Activated naive CD8-positive, alpha-beta T cell treated with anti-CD3 and anti-CD28 coated beads, Interleukin-2, amount 10 ng/mL, durations not matched to agents 7 days and 5 days (primary cell): ENCODE results near the gene JADE2. TPM values are rescaled to one million over a fixed set of nuclear protein-coding genes. Genes with fewer than 3 reads are reported as not detected.

Source experiments
- ATAC-seq: fragments of 150-1000 bp; cut with Tn5 transposase; one replicate; pipeline ENCODE4 v1.10.0; 2021; ENCODE audit warnings: low read depth, moderate library complexity
- POLR2A ChIA-PET: fragments of 350-600 bp; sonication (Branson Sonifier 250); formaldehyde crosslinking; loops from one replicate; lab custom pipeline; 2021; ENCODE audit warnings: antibody characterized with exemption; lab: Charles Lee
- DNase-seq: peaks from one replicate; pipeline ENCODE4 v3.0.0; 2021
- H3K27ac Mint-ChIP-seq: one replicate; pipeline ENCODE4 v1.8.0; 2022; ENCODE audit warnings: mild to moderate bottlenecking, mixed read lengths
- H3K27me3 Mint-ChIP-seq: one replicate; pipeline ENCODE4 v1.8.0; 2022; ENCODE audit warnings: mild to moderate bottlenecking, moderate library complexity, mixed read lengths
- H3K36me3 Mint-ChIP-seq: one replicate; pipeline ENCODE4 v1.8.0; 2021; ENCODE audit warnings: mild to moderate bottlenecking, mixed read lengths
- H3K4me1 Mint-ChIP-seq: one replicate; pipeline ENCODE4 v1.8.0; 2021; ENCODE audit warnings: mixed read lengths
- H3K4me3 Mint-ChIP-seq: one replicate; pipeline ENCODE4 v1.8.0; 2022; ENCODE audit warnings: mild to moderate bottlenecking, moderate library complexity, mixed read lengths
- H3K9me3 Mint-ChIP-seq: one replicate; pipeline ENCODE4 v1.8.0; 2021; ENCODE audit warnings: mixed read lengths
- total RNA-seq, 2 experiments: library from RNA; stranded (reverse); gene quantifications; one replicate each; pipeline ENCODE4 v1.2.3, GENCODE V29; 2021

JADE2 gene
- total RNA-seq, 2 experiments from 2014 or later: 142 to 161 TPM

- no peaks in the 10 kb centered on the region for H3K9me3 Mint-ChIP-seq
- peak overlapping the region; percentile 52 for H3K27ac Mint-ChIP-seq
- no peak for ATAC-seq
- no peaks in the 10 kb centered on the region for H3K27me3 Mint-ChIP-seq
- H3K4me3 Mint-ChIP-seq: no peak overlapping the region
- H3K4me1 Mint-ChIP-seq: peaks cover 18% of the 10 kb centered on the region
- POLR2A ChIA-PET: interaction anchor here (0.7 kb wide), 1 partner anchor 65 kb away, joined by 3 read pairs; no protein-coding TSS in a partner anchor
- H3K36me3 Mint-ChIP-seq: peaks cover 33% of the 10 kb centered on the region
- no peak for DNase-seq
Observed at GRCh38 chr5:134610725-134611124, 85.3 kb downstream of the JADE2 start.

GRCh38 chr5:134611515-134611914 is 86.0 kb downstream of the JADE2 start:
- POLR2A ChIA-PET: no interaction called here
- H3K4me1 Mint-ChIP-seq: peaks cover 17% of the 10 kb centered on the region

GRCh38 chr5:134614450-134615085 is 89.1 kb downstream of the JADE2 start:
- ATAC-seq (no peak), DNase-seq (no peak)
- H3K27me3 Mint-ChIP-seq: no peaks in the 10 kb centered on the region
- H3K9me3 Mint-ChIP-seq: no peaks in the 10 kb centered on the region
- no peaks in the 10 kb centered on the region for H3K4me1 Mint-ChIP-seq
- no peak overlapping the region for H3K27ac Mint-ChIP-seq
- POLR2A ChIA-PET: no interaction called here
- no peak overlapping the region for H3K4me3 Mint-ChIP-seq
- H3K36me3 Mint-ChIP-seq: peaks cover 12% of the 10 kb centered on the region

More at GRCh38 chr5:134611515-134611914, 86.0 kb downstream of the JADE2 start:
- no peak for DNase-seq
- no peaks in the 10 kb centered on the region for H3K27me3 Mint-ChIP-seq
- no peak overlapping the region for H3K4me3 Mint-ChIP-seq
- ATAC-seq: no peak
- H3K36me3 Mint-ChIP-seq: peaks cover 31% of the 10 kb centered on the region
- no peaks in the 10 kb centered on the region for H3K9me3 Mint-ChIP-seq
- H3K27ac Mint-ChIP-seq: no peak overlapping the region

- ATAC-seq: no peak
- peaks cover 19% of the 10 kb centered on the region for H3K36me3 Mint-ChIP-seq
- H3K4me3 Mint-ChIP-seq: no peak overlapping the region
Observed at GRCh38 chr5:134620634-134621033, 95.2 kb downstream of the JADE2 start.

GRCh38 chr5:134625559-134625958 is 100.1 kb downstream of the JADE2 start:
- H3K9me3 Mint-ChIP-seq: no peaks in the 10 kb centered on the region
- no peak for DNase-seq
- H3K36me3 Mint-ChIP-seq: peaks cover 15% of the 10 kb centered on the region
- H3K4me3 Mint-ChIP-seq: no peak overlapping the region
- POLR2A ChIA-PET: no interaction called here
- H3K27me3 Mint-ChIP-seq: no peaks in the 10 kb centered on the region
- H3K27ac Mint-ChIP-seq: no peak overlapping the region
- no peak for ATAC-seq
- H3K4me1 Mint-ChIP-seq: peaks cover 11% of the 10 kb centered on the region

More at GRCh38 chr5:134620634-134621033, 95.2 kb downstream of the JADE2 start:
- H3K4me1 Mint-ChIP-seq: peaks cover 6% of the 10 kb centered on the region
- DNase-seq: no peak
- POLR2A ChIA-PET: no interaction called here
- H3K9me3 Mint-ChIP-seq: no peaks in the 10 kb centered on the region
- H3K27ac Mint-ChIP-seq: no peak overlapping the region
- no peaks in the 10 kb centered on the region for H3K27me3 Mint-ChIP-seq

GRCh38 chr5:134626369-134627014 is 101.0 kb downstream of the JADE2 start:
- H3K4me3 Mint-ChIP-seq: no peak overlapping the region
- no peaks in the 10 kb centered on the region for H3K27me3 Mint-ChIP-seq
- DNase-seq: no peak
- H3K9me3 Mint-ChIP-seq: no peaks in the 10 kb centered on the region
- peaks cover 18% of the 10 kb centered on the region for H3K4me1 Mint-ChIP-seq
- POLR2A ChIA-PET: no interaction called here
- H3K27ac Mint-ChIP-seq: no peak overlapping the region
- no peak for ATAC-seq
- H3K36me3 Mint-ChIP-seq: peaks cover 15% of the 10 kb centered on the region

Other genes with a start within 250 kb of the JADE2 start
- gene CDKL3, start 158.5 kb upstream of the JADE2 start, total RNA-seq: 1 to 10 TPM; 1.2 to 1.9 TPM
- gene UBE2B, start 154.1 kb upstream of the JADE2 start, total RNA-seq: 100 to 1,000 TPM in 1 of 2 experiments, 10 to 100 TPM in 1; 98.5 to 101 TPM
- 10 to 100 TPM; 22.3 to 23.4 TPM for gene CDKN2AIPNL, start 113.8 kb upstream of the JADE2 start, total RNA-seq
- 10 to 100 TPM; 42.8 to 48.2 TPM for gene SAR1B, start 107.2 kb downstream of the JADE2 start, total RNA-seq
- gene SEC24A, start 123.1 kb downstream of the JADE2 start, total RNA-seq: 10 to 100 TPM; 20.5 to 20.6 TPM
- 10 to 100 TPM; 24.4 to 24.7 TPM for gene CAMLG, start 212.9 kb downstream of the JADE2 start, total RNA-seq
- gene DDX46, start 233.1 kb downstream of the JADE2 start, total RNA-seq: 10 to 100 TPM; 72.7 to 76.5 TPM